ENCODE data around the gene WNT5A. TPM values are rescaled to one million over a fixed set of nuclear protein-coding genes. Genes with fewer than 3 reads are reported as not detected.
A peak's percentile ranks its signal among the peaks of the same experiment; 100 is the strongest.

Gene WNT5A
- total and polyA plus RNA-seq, 2 of the 4 experiments (the other 2 are of a cell fraction), result 224 to 231 TPM

GRCh38 chr3:55480911-55481743 is 6.0 kb downstream of the WNT5A start (continued):
- 0 out of 2 replicates have a peak, but pooled peaks have one; percentile 0 for TF ChIP-seq CTCF (conservative IDR thresholded peaks at IDR 0.05; ENCODE audit: low read depth, low read length)
- peak; percentile 89; the same call in 1 of the 2 replicates for TF ChIP-seq CHD1 (IDR thresholded peaks at IDR 0.05; ENCODE audit: low read depth, low read length)

Data from IMR-90 (cell line).